ENCODE results near the gene TMEM51. TPM values are rescaled to one million over a fixed set of nuclear protein-coding genes. Genes with fewer than 3 reads are reported as not detected.

The TMEM51 gene
- total RNA-seq, 3 donors from 2014 or later: 1.6 to 26.3 (median 10.8) TPM

GRCh38 chr1:15243275-15244043 lies 89.9 kb downstream of the TMEM51 start:
- no peaks in the 10 kb centered on the region for H3K27me3 ChIP-seq
- no peaks in the 10 kb centered on the region for H3K9me3 ChIP-seq
- H3K27ac ChIP-seq: peak overlapping the region in 1 of 2 donors; percentile 40
- no peaks in the 10 kb centered on the region for H3K36me3 ChIP-seq
- TF ChIP-seq CTCF (IDR thresholded peaks at IDR 0.05): no peak
- no peak overlapping the region for H3K4me3 ChIP-seq
- DNase-seq (ENCODE audit: low spot score in 2 of 2): no peak
- no peaks in the 10 kb centered on the region for H3K4me1 ChIP-seq
- intact Hi-C loops (cut with DNase I; ENCODE audit: low total_unique reads): no loop called here

DNA sequence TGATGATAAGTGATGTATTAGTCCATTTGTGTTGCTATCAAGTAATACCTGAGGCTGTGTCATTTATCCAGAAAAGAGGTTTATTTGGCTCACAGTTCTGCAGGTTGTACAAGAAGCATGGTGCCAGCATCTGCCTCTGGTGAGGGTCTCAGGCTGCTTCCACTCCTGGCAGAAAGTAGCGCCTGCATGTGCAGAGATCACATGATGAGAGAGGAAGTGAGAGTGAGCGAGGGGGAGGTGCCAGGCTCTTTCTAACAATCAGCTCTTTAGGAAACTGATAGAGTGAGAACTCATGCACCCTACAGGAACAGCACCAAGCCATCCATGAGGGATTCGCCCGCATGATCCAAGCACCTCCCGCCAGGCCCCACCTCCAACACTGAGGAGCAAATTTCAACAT lies 91.3 kb downstream of the TMEM51 start:
- Histone ChIP-seq H3K9me3 (no peaks in the 10 kb centered on the region), H3K36me3 (no peaks in the 10 kb centered on the region), H3K27ac (no peak overlapping the region), H3K4me3 (no peak overlapping the region), H3K27me3 (no peaks in the 10 kb centered on the region), H3K4me1 (no peaks in the 10 kb centered on the region)
- intact Hi-C loops (cut with DNase I; ENCODE audit: low total_unique reads): loop anchor here (5.0 kb wide), 1 partner anchor 367 kb away; no protein-coding TSS in a partner anchor
- TF ChIP-seq CTCF (IDR thresholded peaks at IDR 0.05) (no peak), POLR2A (IDR thresholded peaks at IDR 0.05) (no peak), POLR2AphosphoS5 (IDR thresholded peaks at IDR 0.05) (no peak)
- no peak for DNase-seq (ENCODE audit: low spot score in 2 of 2)

GRCh38 chr1:15245593-15246360 lies 92.2 kb downstream of the TMEM51 start:
- intact Hi-C loops (cut with DNase I; ENCODE audit: low total_unique reads): loop anchor here (1.0 to 5.0 kb wide), 2 partner anchors 7 to 367 kb away; no protein-coding TSS in a partner anchor
- no peak for DNase-seq (ENCODE audit: low spot score in 2 of 2)
- Histone ChIP-seq H3K4me1 (no peaks in the 10 kb centered on the region), H3K36me3 (no peaks in the 10 kb centered on the region), H3K27ac (peak overlapping the region in 1 of 2 donors; percentile 38), H3K9me3 (no peaks in the 10 kb centered on the region), H3K27me3 (no peaks in the 10 kb centered on the region), H3K4me3 (no peak overlapping the region)
- no peak for TF ChIP-seq POLR2A (IDR thresholded peaks at IDR 0.05)
- TF ChIP-seq POLR2AphosphoS5 (IDR thresholded peaks at IDR 0.05): no peak
- no peak for TF ChIP-seq CTCF (IDR thresholded peaks at IDR 0.05)

- H3K27me3 ChIP-seq: no peaks in the 10 kb centered on the region
- no peaks in the 10 kb centered on the region for H3K9me3 ChIP-seq
- H3K4me1 ChIP-seq: no peaks in the 10 kb centered on the region
- H3K27ac ChIP-seq: peak within 1 kb of the TSS; percentile 38 to 76
- DNase-seq (ENCODE audit: low spot score in 2 of 2): peak; percentile 44 to 66
- TF ChIP-seq POLR2AphosphoS5 (IDR thresholded peaks at IDR 0.05) (no peak), POLR2A (IDR thresholded peaks at IDR 0.05) (no peak), CTCF (IDR thresholded peaks at IDR 0.05) (no peak)
- H3K36me3 ChIP-seq: no peaks in the 10 kb centered on the region
- intact Hi-C loops (cut with DNase I; ENCODE audit: low total_unique reads): loop anchor here (1.0 to 5.0 kb wide), 2 partner anchors 9 to 365 kb away; no protein-coding TSS in a partner anchor
- peak within 1 kb of the TSS; percentile 24 to 67 (median 60) for H3K4me3 ChIP-seq
These were observed 93.5 kb downstream of the TMEM51 start, which contains the start of gene FHAD1 for GRCh38 chr1:15246960-15247614. Gene FHAD1 (plus strand): TSS chr1:15247223. CDS start chr1:15251785, 4,562 bp downstream.

All from breast epithelium (tissue), 4 donors.